GM12874 (cell line): ENCODE data around the gene SPDYE2.
"Not testable (repeated sequence)": the region's sequence is repeated elsewhere in the genome, so short reads cannot be mapped to it uniquely, and the experiment has no call there.

Experiments
- CTCF ChIP-seq: IDR thresholded peaks from 2 replicates; pipeline ENCODE4 v1.5.1; 2011; ENCODE audit warnings: low read depth, mild to moderate bottlenecking, control low read depth, low read length, moderate library complexity; ENCODE audit not compliant: insufficient read depth

Gene SPDYE2

GRCh38 chr7:102550808-102551422 lies at the start of gene SPDYE2:
TSS of gene SPDYE2 (plus strand) at chr7:102551226. CDS start at chr7:102553256, 2,030 bp downstream.
- TF ChIP-seq CTCF, result not testable (repeated sequence)

- TF ChIP-seq CTCF, result not testable (repeated sequence)
Observed at GRCh38 chr7:102517550-102518147, 33.4 kb upstream of the SPDYE2 start, which contains the start of gene RASA4B. TSS of gene RASA4B (minus strand) at chr7:102517777. CDS start at chr7:102517710, 67 bp downstream.

- not testable (repeated sequence) for TF ChIP-seq CTCF
Observed at GRCh38 chr7:102543596-102543995, 7.4 kb upstream of the SPDYE2 start, which contains the start of gene UPK3BL2. TSS of gene UPK3BL2 (minus strand) at chr7:102543696. CDS start at chr7:102543636, 60 bp downstream.

GRCh38 chr7:102572261-102573239 lies 21.5 kb downstream of the SPDYE2 start, which contains the start of gene POLR2J3:
TSS of gene POLR2J3 (minus strand) at chr7:102572583. CDS start at chr7:102572521, 62 bp downstream.
- TF ChIP-seq CTCF, result peak; percentile 45
